ENCODE measurements around the gene NBEAL1. TPM values are rescaled to one million over a fixed set of nuclear protein-coding genes. Genes with fewer than 3 reads are reported as not detected.
A peak's percentile ranks its signal among the peaks of the same experiment; 100 is the strongest.

The NBEAL1 gene
- polyA plus RNA-seq, 1 donor (not counting 4 experiments of a cell fraction or from before 2014, with no cell fraction given) = 14.7 TPM

- dilution Hi-C loops (cut with MboI; ENCODE audit: extremely low pct_ligation_motif_present, low sequenced_read_pairs) = no loop called here
- H4K20me1 ChIP-seq (ENCODE audit: control insufficient read depth, extremely low read depth, insufficient read depth, low read length) = no peaks in the 10 kb centered on the region
- H3K9me3 ChIP-seq (ENCODE audit: control insufficient read depth, low read depth, low read length) = no peaks in the 10 kb centered on the region
- no peaks in the 10 kb centered on the region for H3K9me1 ChIP-seq (ENCODE audit: control insufficient read depth, extremely low read depth, insufficient read depth, low read length)
- no peaks in the 10 kb centered on the region for H3K27me3 ChIP-seq (ENCODE audit: control insufficient read depth, extremely low read depth, insufficient read depth, low read length)
- H2AFZ ChIP-seq (ENCODE audit: control insufficient read depth, low read length) = peak overlapping the region; percentile 86
- H3K4me2 ChIP-seq (ENCODE audit: control insufficient read depth, extremely low read depth, insufficient read depth, low read depth, low read length) = peak overlapping the region; percentile 82
- peak overlapping the region in 2 of 3 experiments; percentile 33 to 61 for H3K4me3 ChIP-seq (ENCODE audit: control insufficient read depth in 2 of 3, extremely low read depth in 1 of 3, insufficient read depth in 2 of 3, low read depth in 1 of 3, low read length in 3 of 3)
- no peaks in the 10 kb centered on the region for H3K79me2 ChIP-seq (ENCODE audit: control insufficient read depth, insufficient read depth, low read length)
- no peak for TF ChIP-seq CTCF (optimal IDR thresholded peaks at IDR 0.05 in 1 of 3, IDR thresholded peaks at IDR 0.05 in 1 of 3, conservative IDR thresholded peaks at IDR 0.05 in 1 of 3; ENCODE audit: extremely low read depth in 1 of 3, insufficient read depth in 2 of 3, low read length in 3 of 3)
- TF ChIP-seq EZH2 (IDR thresholded peaks at IDR 0.05; ENCODE audit: low read length) = no peak
- H3K27ac ChIP-seq (ENCODE audit: control insufficient read depth, insufficient read depth, low read length) = peak overlapping the region; percentile 88
- H3K4me1 ChIP-seq (ENCODE audit: control insufficient read depth, extremely low read depth, insufficient read depth, low read length) = peaks cover 13% of the 10 kb centered on the region
- peak overlapping the region; percentile 50 for H3K9ac ChIP-seq (ENCODE audit: control insufficient read depth, extremely low read depth, insufficient read depth, low read length)
- H3K36me3 ChIP-seq (ENCODE audit: control insufficient read depth in 2 of 2, extremely low read depth in 1 of 2, insufficient read depth in 2 of 2, low read length in 2 of 2) = no peaks in the 10 kb centered on the region
- FAIRE-seq = peak; percentile 87
- no peak for DNase-seq (ENCODE audit: low read depth, low spot score)
Measured at GRCh38 chr2:203002054-203002821, 12.4 kb upstream of the NBEAL1 start.

- Histone ChIP-seq H3K36me3 (ENCODE audit: control insufficient read depth in 2 of 2, extremely low read depth in 1 of 2, insufficient read depth in 2 of 2, low read length in 2 of 2) (no peaks in the 10 kb centered on the region), H3K27ac (ENCODE audit: control insufficient read depth, insufficient read depth, low read length) (no peak overlapping the region), H4K20me1 (ENCODE audit: control insufficient read depth, extremely low read depth, insufficient read depth, low read length) (no peaks in the 10 kb centered on the region), H3K9me1 (ENCODE audit: control insufficient read depth, extremely low read depth, insufficient read depth, low read length) (no peaks in the 10 kb centered on the region), H3K4me1 (ENCODE audit: control insufficient read depth, extremely low read depth, insufficient read depth, low read length) (peaks cover 13% of the 10 kb centered on the region), H3K79me2 (ENCODE audit: control insufficient read depth, insufficient read depth, low read length) (no peaks in the 10 kb centered on the region), H3K27me3 (ENCODE audit: control insufficient read depth, extremely low read depth, insufficient read depth, low read length) (no peaks in the 10 kb centered on the region), H3K4me2 (ENCODE audit: control insufficient read depth, extremely low read depth, insufficient read depth, low read depth, low read length) (no peak overlapping the region), H2AFZ (ENCODE audit: control insufficient read depth, low read length) (no peak overlapping the region), H3K9me3 (ENCODE audit: control insufficient read depth, low read depth, low read length) (no peaks in the 10 kb centered on the region), H3K4me3 (ENCODE audit: control insufficient read depth in 2 of 3, extremely low read depth in 1 of 3, insufficient read depth in 2 of 3, low read depth in 1 of 3, low read length in 3 of 3) (no peak overlapping the region), H3K9ac (ENCODE audit: control insufficient read depth, extremely low read depth, insufficient read depth, low read length) (no peak overlapping the region)
- dilution Hi-C loops (cut with MboI; ENCODE audit: extremely low pct_ligation_motif_present, low sequenced_read_pairs) = no loop called here
- TF ChIP-seq CTCF (optimal IDR thresholded peaks at IDR 0.05 in 1 of 3, IDR thresholded peaks at IDR 0.05 in 1 of 3, conservative IDR thresholded peaks at IDR 0.05 in 1 of 3; ENCODE audit: extremely low read depth in 1 of 3, insufficient read depth in 2 of 3, low read length in 3 of 3) (no peak), EZH2 (IDR thresholded peaks at IDR 0.05; ENCODE audit: low read length) (no peak)
- DNase-seq (ENCODE audit: low read depth, low spot score) = no peak
- no peak for FAIRE-seq
Measured at GRCh38 chr2:203003716-203004115, 11.0 kb upstream of the NBEAL1 start.
